SK-N-SH (cell line): Measurements from ENCODE around the gene FNDC3B. TPM values are rescaled to one million over a fixed set of nuclear protein-coding genes. Genes with fewer than 3 reads are reported as not detected.

Source experiments
- CTCF ChIA-PET: fragments of 300-600, 350-600 bp; formaldehyde crosslinking; extraction: SDS; loops from one replicate; lab custom pipeline; 2021; lab: Yijun Ruan, JAX
- POLR2A ChIA-PET: fragments of 350-600 bp; sonication (Branson Sonifier 250); formaldehyde crosslinking; extraction: SDS; loops from one replicate; lab custom pipeline; 2020; ENCODE audit warnings: antibody characterized with exemption, inconsistent platforms; lab: Yijun Ruan, JAX
- DNase-seq: peaks from one replicate; pipeline ENCODE4 v3.0.0; 2012
- H2AFZ ChIP-seq: fragments of 200-600 bp; sonication (generic); 2 replicates; pipeline ENCODE4 v1.8.1; 2016; ENCODE audit warnings: antibody characterized with exemption, mild to moderate bottlenecking, low read depth
- H3F3A ChIP-seq: fragments of 200-600 bp; sonication (generic); replicated peaks from 2 replicates; pipeline ENCODE3; 2016; ENCODE audit warnings: antibody characterized with exemption, mild to moderate bottlenecking; ENCODE audit not compliant: insufficient read depth
- H3K27ac ChIP-seq, 2 experiments: fragments of 200-500 bp in 1 of 2; fragments of 200-600 bp in 1 of 2; sonication (Bioruptor generic) in 1 of 2; sonication (generic), shearing (Covaris generic) in 1 of 2; 2 replicates each; pipeline versions ENCODE4 v1.5.1 to v1.6.1; 2014 to 2016; ENCODE audit warnings: low read depth in 2 of 2, inconsistent platforms in 1 of 2, low read length in 1 of 2, mild to moderate bottlenecking in 1 of 2, mixed read lengths in 1 of 2
- H3K27me3 ChIP-seq: fragments of 200-600 bp; sonication (generic), shearing (Covaris generic); 2 replicates; pipeline ENCODE4 v1.6.1; 2016; ENCODE audit warnings: mixed run types; ENCODE audit not compliant: insufficient read depth
- H3K36me3 ChIP-seq, 2 experiments: fragments of 200-500 bp in 1 of 2; fragments of 200-600 bp in 1 of 2; sonication (Bioruptor generic) in 1 of 2; sonication (generic) in 1 of 2; replicated peaks in 1 of 2; 2 replicates each; pipeline versions ENCODE3 to v1.5.1; 2014 to 2016; ENCODE audit warnings: low read length in 1 of 2, mild to moderate bottlenecking in 1 of 2; ENCODE audit not compliant: insufficient read depth in 2 of 2, control insufficient read depth in 1 of 2
- H3K4me1 ChIP-seq, 2 experiments: fragments of 200-500 bp in 1 of 2; fragments of 200-600 bp in 1 of 2; sonication (Bioruptor generic) in 1 of 2; sonication (generic), shearing (Covaris generic) in 1 of 2; 2 replicates each; pipeline versions ENCODE4 v1.5.1 to v1.6.1; 2014 to 2016; ENCODE audit warnings: low read depth in 1 of 2, low read length in 1 of 2, mixed run types in 1 of 2; ENCODE audit not compliant: insufficient read depth in 2 of 2, control insufficient read depth in 1 of 2
- H3K4me2 ChIP-seq: fragments of 200-600 bp; sonication (generic), shearing (Covaris generic); 2 replicates; pipeline ENCODE4 v1.6.1; 2017; ENCODE audit warnings: mixed run types
- H3K4me3 ChIP-seq, 2 experiments: fragments of 200-500 bp in 1 of 2; fragments of 200-600 bp in 1 of 2; sonication (Bioruptor generic) in 1 of 2; sonication (generic), shearing (Covaris generic) in 1 of 2; 2 replicates each; pipeline versions ENCODE4 v1.5.1 to v1.8.1; 2014 to 2016; ENCODE audit warnings: low read depth in 2 of 2, inconsistent platforms in 1 of 2, low read length in 1 of 2, mild to moderate bottlenecking in 1 of 2, mixed read lengths in 1 of 2, moderate library complexity in 1 of 2
- H3K79me2 ChIP-seq: fragments of 200-600 bp; sonication (generic); 2 replicates; pipeline ENCODE4 v1.8.1; 2017; ENCODE audit warnings: mild to moderate bottlenecking; ENCODE audit not compliant: insufficient read depth
- H3K9ac ChIP-seq: fragments of 200-600 bp; sonication (generic); 2 replicates; pipeline ENCODE4 v1.6.1; 2017; ENCODE audit warnings: mixed run types
- H3K9me2 ChIP-seq: fragments of 200-600 bp; sonication (generic); 2 replicates; pipeline ENCODE4 v1.6.1; 2017; ENCODE audit warnings: mixed run types
- H3K9me3 ChIP-seq: fragments of 200-600 bp; sonication (generic); 2 replicates; pipeline ENCODE4 v1.6.1; 2017; ENCODE audit warnings: mixed run types, mild to moderate bottlenecking, moderate library complexity
- H4K20me1 ChIP-seq: fragments of 200-600 bp; sonication (generic); 2 replicates; pipeline ENCODE4 v1.6.1; 2017; ENCODE audit warnings: mild to moderate bottlenecking, mixed run types; ENCODE audit not compliant: insufficient read depth
- CHD2 ChIP-seq: fragments of 150-350 bp; IDR thresholded peaks from 2 replicates; pipeline ENCODE4 v1.6.1; 2018; ENCODE audit warnings: low read length; ENCODE audit not compliant: partially characterized antibody
- CTCF ChIP-seq: fragments of 200-600 bp; sonication (generic); IDR thresholded peaks from 2 replicates; pipeline ENCODE4 v1.6.1; 2017; ENCODE audit warnings: antibody characterized with exemption, mild to moderate bottlenecking, moderate library complexity
- ELF1 ChIP-seq: IDR thresholded peaks from 2 replicates; pipeline ENCODE4 v1.4.0; 2012
- EP300 ChIP-seq, 2 experiments: IDR thresholded peaks; 2 replicates each; pipeline versions ENCODE4 v1.4.0 to v1.6.1; 2012; ENCODE audit warnings: borderline replicate concordance in 1 of 2, low read depth in 1 of 2, low read length in 1 of 2
- EZH2phosphoT487 ChIP-seq: fragments of 200-600 bp; sonication (generic); IDR thresholded peaks from 2 replicates; pipeline ENCODE4 v1.6.1; 2017; ENCODE audit warnings: low read depth, mixed run types, mild to moderate bottlenecking, antibody characterized with exemption, moderate library complexity, borderline replicate concordance
- FOSL2 ChIP-seq: IDR thresholded peaks from 2 replicates; pipeline ENCODE4 v1.4.0; 2012; ENCODE audit warnings: low read depth, mild to moderate bottlenecking, moderate library complexity, borderline replicate concordance
- GATA2 ChIP-seq: sonication (generic); formaldehyde crosslinking; IDR thresholded peaks from 2 replicates; pipeline ENCODE4 v1.5.0; 2020; ENCODE audit warnings: mild to moderate bottlenecking, missing genetic modification reagents
- IRF3 ChIP-seq: fragments of 150-350 bp; IDR thresholded peaks from 2 replicates; pipeline ENCODE4 v1.6.1; 2016; ENCODE audit warnings: mild to moderate bottlenecking, low read depth, low read length
- JUND ChIP-seq: IDR thresholded peaks from 2 replicates; pipeline ENCODE4 v1.4.0; 2012
- MEF2A ChIP-seq: IDR thresholded peaks from 2 replicates; pipeline ENCODE4 v1.4.0; 2012; ENCODE audit warnings: low read depth, borderline replicate concordance
- NRF1 ChIP-seq: IDR thresholded peaks from 2 replicates; pipeline ENCODE4 v1.6.1; 2012; ENCODE audit warnings: low read depth, mild to moderate bottlenecking, low read length
- PBX3 ChIP-seq: IDR thresholded peaks from 2 replicates; pipeline ENCODE4; 2012
- RCOR1 ChIP-seq: fragments of 150-350 bp; IDR thresholded peaks from 2 replicates; pipeline ENCODE4 v1.6.1; 2017; ENCODE audit warnings: antibody characterized with exemption, low read length
- REST ChIP-seq: IDR thresholded peaks from 2 replicates; pipeline ENCODE4 v1.6.1; 2012; ENCODE audit warnings: mild to moderate bottlenecking, low read depth, low read length, moderate library complexity
- SMC3 ChIP-seq: IDR thresholded peaks from 2 replicates; pipeline ENCODE4 v1.6.1; 2012; ENCODE audit warnings: low read depth, low read length, improper control_type of control experiment
- TCF12 ChIP-seq: IDR thresholded peaks from 2 replicates; pipeline ENCODE4 v1.4.0; 2012
- WGBS: methylation state at CpG from one replicate; pipeline ENCODE4 v1.1.6; 2017; ENCODE audit warnings: low lambda C conversion rate; 5-methylcytosine and 5-hydroxymethylcytosine counted together
- polyA plus RNA-seq, 3 experiments: library from polyadenylated mRNA; depleted of rRNA; stranded (reverse); fragments of >200 nt; gene quantifications; 2 replicates each; pipeline ENCODE4 v1.2.3, GENCODE V29; 2012

FNDC3B gene
- polyA plus RNA-seq, 1 of the 3 experiments (the other 2 are of a cell fraction) = 10.4 TPM

- no peak overlapping the region for H2AFZ ChIP-seq
- H3K4me3 ChIP-seq = no peak overlapping the region
- peaks cover 8% of the 10 kb centered on the region for H3F3A ChIP-seq
- H4K20me1 ChIP-seq = peaks cover 22% of the 10 kb centered on the region
- no peak for DNase-seq
- CTCF ChIA-PET = interaction anchor here (0.9 kb wide), 1 partner anchor 9 kb away, joined by 3 read pairs; no protein-coding TSS in a partner anchor
- H3K9ac ChIP-seq = no peak overlapping the region
- peaks cover 91% of the 10 kb centered on the region for H3K79me2 ChIP-seq
- peaks cover 2 to 6% of the 10 kb centered on the region in 2 experiments; a peak in 2 of 4 replicates for H3K4me1 ChIP-seq
- H3K27me3 ChIP-seq = no peaks in the 10 kb centered on the region
- H3K9me3 ChIP-seq = 0 out of 2 replicates have a peak, but pooled peaks cover 2% of the 10 kb centered on the region
- WGBS = 100% methylated on average over 5 of the region's 5 CpGs
- H3K36me3 ChIP-seq = peaks cover 4 to 51% of the 10 kb centered on the region in 2 experiments
- H3K27ac ChIP-seq = no peak overlapping the region
- H3K4me2 ChIP-seq = no peak overlapping the region
- no peaks in the 10 kb centered on the region for H3K9me2 ChIP-seq
- POLR2A ChIA-PET = no interaction called here
- TF ChIP-seq RCOR1 = no peak
- no peak for TF ChIP-seq GATA2 (CRISPR knock-in tag)
- TF ChIP-seq PBX3 = no peak
- TF ChIP-seq TCF12 = no peak
- no peak for TF ChIP-seq EZH2phosphoT487
- TF ChIP-seq JUND = no peak
- TF ChIP-seq IRF3 = no peak
- no peak for TF ChIP-seq SMC3
- TF ChIP-seq MEF2A = no peak
- TF ChIP-seq CHD2 = no peak
- TF ChIP-seq ELF1 = no peak
- no peak for TF ChIP-seq NRF1
- no peak for TF ChIP-seq CTCF
- TF ChIP-seq FOSL2 = no peak
- no peak for TF ChIP-seq EP300 (IDR thresholded peaks at IDR 0.05; ENCODE audit: borderline replicate concordance in 1 of 2, low read depth in 1 of 2, low read length in 1 of 2)
- TF ChIP-seq REST = no peak
These were observed 197.7 kb downstream of the FNDC3B start for GRCh38 chr3:172236771-172237742.
